ENCODE measurements around the gene DLGAP1. TPM values are rescaled to one million over a fixed set of nuclear protein-coding genes. Genes with fewer than 3 reads are reported as not detected.

The DLGAP1 gene
- total RNA-seq, 3 donors from 2014 or later (not counting 1 experiment from before 2014, with no cell fraction given) = not detected

GRCh38 chr18:4433717-4434116, 21.4 kb downstream of the DLGAP1 start:
- Mint-ChIP-seq H3K4me3 (no peak overlapping the region), H3K27me3 (ENCODE audit: low read depth in 2 of 2) (no peaks in the 10 kb centered on the region), H3K4me1 (no peaks in the 10 kb centered on the region), H3K9me3 (peaks cover 5 to 6% of the 10 kb centered on the region in 2 donors), H3K27ac (no peak overlapping the region), H3K36me3 (no peaks in the 10 kb centered on the region)
- 90% methylated on average over 1 of the region's 1 CpG for WGBS (ENCODE audit: insufficient coverage)
- Histone ChIP-seq H3K9me3 (ENCODE audit: control insufficient read depth, insufficient read depth, low read length) (no peaks in the 10 kb centered on the region), H3K4me3 (ENCODE audit: low read length) (no peak overlapping the region), H3K27me3 (ENCODE audit: control insufficient read depth, insufficient read depth, low read length) (no peaks in the 10 kb centered on the region), H3K36me3 (ENCODE audit: control insufficient read depth, insufficient read depth, low read length) (no peaks in the 10 kb centered on the region), H3K27ac (ENCODE audit: low read length) (no peak overlapping the region), H3K4me1 (ENCODE audit: control insufficient read depth, insufficient read depth, low read length) (no peaks in the 10 kb centered on the region)
- ATAC-seq (no peak), DNase-seq (no peak)
- intact Hi-C loops (cut with micrococcal nuclease) = no loop called here
- TF ChIP-seq, protein P1, sequence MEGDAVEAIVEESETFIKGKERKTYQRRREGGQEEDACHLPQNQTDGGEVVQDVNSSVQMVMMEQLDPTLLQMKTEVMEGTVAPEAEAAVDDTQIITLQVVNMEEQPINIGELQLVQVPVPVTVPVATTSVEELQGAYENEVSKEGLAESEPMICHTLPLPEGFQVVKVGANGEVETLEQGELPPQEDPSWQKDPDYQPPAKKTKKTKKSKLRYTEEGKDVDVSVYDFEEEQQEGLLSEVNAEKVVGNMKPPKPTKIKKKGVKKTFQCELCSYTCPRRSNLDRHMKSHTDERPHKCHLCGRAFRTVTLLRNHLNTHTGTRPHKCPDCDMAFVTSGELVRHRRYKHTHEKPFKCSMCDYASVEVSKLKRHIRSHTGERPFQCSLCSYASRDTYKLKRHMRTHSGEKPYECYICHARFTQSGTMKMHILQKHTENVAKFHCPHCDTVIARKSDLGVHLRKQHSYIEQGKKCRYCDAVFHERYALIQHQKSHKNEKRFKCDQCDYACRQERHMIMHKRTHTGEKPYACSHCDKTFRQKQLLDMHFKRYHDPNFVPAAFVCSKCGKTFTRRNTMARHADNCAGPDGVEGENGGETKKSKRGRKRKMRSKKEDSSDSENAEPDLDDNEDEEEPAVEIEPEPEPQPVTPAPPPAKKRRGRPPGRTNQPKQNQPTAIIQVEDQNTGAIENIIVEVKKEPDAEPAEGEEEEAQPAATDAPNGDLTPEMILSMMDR (IDR thresholded peaks at IDR 0.05) = no peak

GRCh38 chr18:4430836-4431235, 24.3 kb downstream of the DLGAP1 start:
- DNase-seq (no peak), ATAC-seq (no peak)
- H3K4me1 ChIP-seq (ENCODE audit: control insufficient read depth, insufficient read depth, low read length) = no peaks in the 10 kb centered on the region
- H3K27ac ChIP-seq (ENCODE audit: low read length) = no peak overlapping the region
- Mint-ChIP-seq H3K36me3 (no peaks in the 10 kb centered on the region), H3K27me3 (ENCODE audit: low read depth in 2 of 2) (no peaks in the 10 kb centered on the region), H3K4me1 (no peaks in the 10 kb centered on the region), H3K9me3 (peaks cover 6 to 7% of the 10 kb centered on the region in 2 donors), H3K27ac (no peak overlapping the region), H3K4me3 (no peak overlapping the region)
- no peaks in the 10 kb centered on the region for H3K27me3 ChIP-seq (ENCODE audit: control insufficient read depth, insufficient read depth, low read length)
- no peak overlapping the region for H3K4me3 ChIP-seq (ENCODE audit: low read length)
- no peaks in the 10 kb centered on the region for H3K9me3 ChIP-seq (ENCODE audit: control insufficient read depth, insufficient read depth, low read length)
- H3K36me3 ChIP-seq (ENCODE audit: control insufficient read depth, insufficient read depth, low read length) = no peaks in the 10 kb centered on the region
- TF ChIP-seq, protein P1 (IDR thresholded peaks at IDR 0.05) = no peak
- intact Hi-C loops (cut with micrococcal nuclease) = no loop called here
- WGBS (ENCODE audit: insufficient coverage) = 73% methylated on average over 5 of the region's 5 CpGs

DNA sequence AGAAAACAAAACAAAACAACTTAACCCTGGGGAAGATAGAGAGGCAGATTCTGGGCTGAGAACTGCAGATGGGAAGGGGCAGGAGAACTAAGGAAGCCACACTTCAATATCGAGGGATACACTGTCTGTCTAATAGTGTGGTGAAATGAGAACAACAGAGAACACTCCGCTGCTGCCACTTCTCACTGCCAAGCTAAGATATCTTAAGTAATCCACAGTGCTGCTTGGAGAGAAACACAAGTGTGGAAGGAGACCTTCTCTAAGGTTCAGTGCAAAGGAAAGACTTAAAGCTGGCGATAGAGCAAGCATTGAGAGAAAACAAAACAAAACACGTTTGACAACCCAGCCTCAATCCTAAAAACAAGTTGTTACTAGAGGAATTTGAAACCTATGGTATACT, 37.4 kb downstream of the DLGAP1 start:
- Mint-ChIP-seq H3K36me3 (no peaks in the 10 kb centered on the region), H3K4me3 (no peak overlapping the region), H3K9me3 (peaks cover 11 to 18% of the 10 kb centered on the region in 2 donors), H3K27ac (no peak overlapping the region), H3K27me3 (ENCODE audit: low read depth in 2 of 2) (no peaks in the 10 kb centered on the region), H3K4me1 (no peaks in the 10 kb centered on the region)
- no peak for DNase-seq
- 83% methylated on average over 3 of the region's 4 CpGs for WGBS (ENCODE audit: insufficient coverage)
- no peak overlapping the region for H3K27ac ChIP-seq (ENCODE audit: low read length)
- TF ChIP-seq, protein P1 (IDR thresholded peaks at IDR 0.05) = no peak
- H3K4me1 ChIP-seq (ENCODE audit: control insufficient read depth, insufficient read depth, low read length) = no peaks in the 10 kb centered on the region
- no peaks in the 10 kb centered on the region for H3K36me3 ChIP-seq (ENCODE audit: control insufficient read depth, insufficient read depth, low read length)
- H3K9me3 ChIP-seq (ENCODE audit: control insufficient read depth, insufficient read depth, low read length) = no peaks in the 10 kb centered on the region
- H3K4me3 ChIP-seq (ENCODE audit: low read length) = no peak overlapping the region
- no peak for ATAC-seq
- no peaks in the 10 kb centered on the region for H3K27me3 ChIP-seq (ENCODE audit: control insufficient read depth, insufficient read depth, low read length)
- intact Hi-C loops (cut with micrococcal nuclease) = no loop called here

DNA sequence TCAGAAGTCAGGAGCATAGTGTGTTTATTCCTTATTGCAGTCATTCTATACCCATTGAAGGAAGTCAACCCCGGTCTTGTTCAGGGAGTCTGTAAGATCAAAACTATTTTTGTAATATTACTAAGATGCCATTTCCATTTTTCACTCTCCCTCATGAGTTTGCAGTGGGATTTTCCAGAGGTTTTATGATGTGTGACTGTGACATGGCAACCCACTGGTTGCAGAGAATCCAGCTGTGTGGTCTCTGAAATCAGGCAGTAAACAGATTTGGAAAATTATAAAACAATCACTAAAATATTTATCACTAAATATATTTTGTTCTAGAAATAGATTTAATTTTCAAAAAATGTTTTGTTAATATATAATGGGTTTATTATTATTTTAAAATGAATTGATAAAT, 38.1 kb downstream of the DLGAP1 start:
- Mint-ChIP-seq H3K27me3 (ENCODE audit: low read depth in 2 of 2) (no peaks in the 10 kb centered on the region), H3K27ac (no peak overlapping the region), H3K36me3 (no peaks in the 10 kb centered on the region), H3K4me3 (no peak overlapping the region), H3K9me3 (peaks cover 11 to 20% of the 10 kb centered on the region in 2 donors), H3K4me1 (no peaks in the 10 kb centered on the region)
- H3K4me1 ChIP-seq (ENCODE audit: control insufficient read depth, insufficient read depth, low read length) = no peaks in the 10 kb centered on the region
- DNase-seq (no peak), ATAC-seq (no peak)
- no CpG with 5 or more reads among the region's 1 CpG for WGBS (ENCODE audit: insufficient coverage)
- TF ChIP-seq, protein P1 (IDR thresholded peaks at IDR 0.05) = no peak
- no peak overlapping the region for H3K27ac ChIP-seq (ENCODE audit: low read length)
- H3K9me3 ChIP-seq (ENCODE audit: control insufficient read depth, insufficient read depth, low read length) = peaks cover 3% of the 10 kb centered on the region
- H3K27me3 ChIP-seq (ENCODE audit: control insufficient read depth, insufficient read depth, low read length) = no peaks in the 10 kb centered on the region
- no peak overlapping the region for H3K4me3 ChIP-seq (ENCODE audit: low read length)
- H3K36me3 ChIP-seq (ENCODE audit: control insufficient read depth, insufficient read depth, low read length) = no peaks in the 10 kb centered on the region
- intact Hi-C loops (cut with micrococcal nuclease) = no loop called here
